ENCODE results near the gene SYNE2. TPM values are rescaled to one million over a fixed set of nuclear protein-coding genes. Genes with fewer than 3 reads are reported as not detected.
A peak's percentile ranks its signal among the peaks of the same experiment; 100 is the strongest.

SYNE2 gene
- total RNA-seq, 1 donor: 10.1 TPM

DNA sequence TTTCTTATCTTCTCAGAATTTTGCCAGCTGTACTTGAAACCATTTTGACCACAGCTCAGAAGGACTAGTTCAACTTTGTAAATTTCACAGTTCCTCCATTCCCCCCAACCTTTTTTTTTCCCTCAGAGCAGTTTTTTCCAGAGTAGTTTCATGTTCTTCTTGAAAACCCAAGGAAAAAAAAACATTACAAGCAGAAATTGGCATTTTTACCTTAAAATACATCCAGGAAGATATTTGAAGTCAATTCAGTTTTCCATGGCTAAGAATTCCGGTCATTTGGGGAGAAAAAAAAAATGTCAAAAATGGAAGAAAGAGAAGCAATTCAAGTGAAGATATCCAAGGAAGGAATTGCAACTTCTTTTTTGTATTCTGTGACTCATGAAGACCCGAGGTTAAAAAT lies 39.5 kb downstream of the SYNE2 start:
- Histone ChIP-seq H3K9me3 (ENCODE audit: low read depth, low read length) (no peaks in the 10 kb centered on the region), H3K27ac (ENCODE audit: low read depth, low read length) (no peak overlapping the region), H3K79me2 (ENCODE audit: insufficient read depth, low read length) (no peaks in the 10 kb centered on the region), H2AFZ (ENCODE audit: low read length) (no peak overlapping the region), H3K36me3 (ENCODE audit: insufficient read depth, low read length) (no peaks in the 10 kb centered on the region), H4K20me1 (ENCODE audit: insufficient read depth, low read length) (no peaks in the 10 kb centered on the region), H3K4me2 (ENCODE audit: insufficient read depth, low read length) (no peak overlapping the region), H3K27me3 (ENCODE audit: insufficient read depth, low read length) (no peaks in the 10 kb centered on the region), H3K4me1 (ENCODE audit: insufficient read depth, low read length) (peaks cover 32% of the 10 kb centered on the region), H3K4me3 (ENCODE audit: insufficient read depth, low read length) (no peak overlapping the region)
- DNase-seq (ENCODE audit: insufficient read length, low spot score, missing footprints): no peak
- TF ChIP-seq, protein P1, sequence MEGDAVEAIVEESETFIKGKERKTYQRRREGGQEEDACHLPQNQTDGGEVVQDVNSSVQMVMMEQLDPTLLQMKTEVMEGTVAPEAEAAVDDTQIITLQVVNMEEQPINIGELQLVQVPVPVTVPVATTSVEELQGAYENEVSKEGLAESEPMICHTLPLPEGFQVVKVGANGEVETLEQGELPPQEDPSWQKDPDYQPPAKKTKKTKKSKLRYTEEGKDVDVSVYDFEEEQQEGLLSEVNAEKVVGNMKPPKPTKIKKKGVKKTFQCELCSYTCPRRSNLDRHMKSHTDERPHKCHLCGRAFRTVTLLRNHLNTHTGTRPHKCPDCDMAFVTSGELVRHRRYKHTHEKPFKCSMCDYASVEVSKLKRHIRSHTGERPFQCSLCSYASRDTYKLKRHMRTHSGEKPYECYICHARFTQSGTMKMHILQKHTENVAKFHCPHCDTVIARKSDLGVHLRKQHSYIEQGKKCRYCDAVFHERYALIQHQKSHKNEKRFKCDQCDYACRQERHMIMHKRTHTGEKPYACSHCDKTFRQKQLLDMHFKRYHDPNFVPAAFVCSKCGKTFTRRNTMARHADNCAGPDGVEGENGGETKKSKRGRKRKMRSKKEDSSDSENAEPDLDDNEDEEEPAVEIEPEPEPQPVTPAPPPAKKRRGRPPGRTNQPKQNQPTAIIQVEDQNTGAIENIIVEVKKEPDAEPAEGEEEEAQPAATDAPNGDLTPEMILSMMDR (IDR thresholded peaks at IDR 0.05; ENCODE audit: extremely low read depth, low read depth, low read length): no peak

DNA sequence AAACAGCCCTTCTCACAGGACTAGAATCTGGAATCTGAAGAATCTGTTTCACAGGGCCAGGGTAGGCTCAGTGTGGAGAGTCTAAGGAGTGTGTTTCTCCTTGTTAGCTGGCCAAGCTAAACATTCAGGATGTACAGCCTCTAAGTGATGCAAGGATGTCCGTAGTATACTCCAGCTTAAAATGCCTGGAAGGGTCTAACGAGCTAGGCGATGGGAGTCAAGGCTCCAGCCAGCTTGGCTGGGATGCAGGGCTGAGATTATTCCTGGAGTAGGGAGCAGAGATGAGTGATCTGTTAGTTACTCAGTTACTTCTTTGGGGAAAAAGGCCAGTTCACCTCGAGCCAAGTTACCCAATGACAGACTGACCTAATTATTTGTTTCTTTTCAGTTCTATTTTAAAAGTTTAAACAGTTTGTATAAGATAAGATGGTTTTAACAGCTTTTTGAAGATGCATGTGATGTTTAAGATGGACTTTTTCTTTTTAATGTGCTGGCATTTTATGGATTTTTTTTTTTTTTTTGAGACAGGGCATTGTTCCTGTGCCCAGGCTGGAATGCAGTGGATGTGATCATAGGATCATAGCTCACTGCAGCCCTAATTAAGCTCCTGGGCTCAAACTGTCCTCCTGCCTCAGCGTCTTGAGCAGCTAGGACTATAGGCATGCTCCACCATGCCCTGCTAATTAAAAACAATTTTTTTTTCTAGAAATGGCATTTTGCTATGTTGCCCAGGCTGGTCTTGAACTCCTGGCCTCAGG lies 41.1 kb downstream of the SYNE2 start:
- peak overlapping the region; percentile 52 for H3K27ac ChIP-seq (ENCODE audit: low read depth, low read length)

DNA sequence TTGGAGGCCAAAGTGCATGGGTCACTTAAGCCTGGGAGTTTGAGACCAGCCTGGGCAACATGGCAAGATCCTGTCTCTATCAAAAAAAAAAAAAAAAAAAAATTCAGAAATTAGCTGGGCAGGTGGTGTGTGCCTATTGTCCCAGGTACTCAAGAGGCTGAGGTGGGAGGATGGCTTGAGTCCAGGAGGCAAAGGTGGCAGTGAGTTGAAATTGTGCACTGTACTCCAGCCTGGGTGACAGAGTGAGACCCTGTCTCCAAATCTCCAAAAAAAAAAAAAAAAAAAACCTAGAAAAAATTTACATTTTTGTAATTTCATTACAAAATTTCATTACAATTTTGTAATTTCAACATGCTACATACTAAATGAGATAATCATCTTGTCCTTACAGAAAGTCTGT lies 42.7 kb downstream of the SYNE2 start:
- TF ChIP-seq, protein P1 (IDR thresholded peaks at IDR 0.05; ENCODE audit: extremely low read depth, low read depth, low read length): no peak
- no peaks in the 10 kb centered on the region for H4K20me1 ChIP-seq (ENCODE audit: insufficient read depth, low read length)
- no peak overlapping the region for H3K4me2 ChIP-seq (ENCODE audit: insufficient read depth, low read length)
- H3K27ac ChIP-seq (ENCODE audit: low read depth, low read length): no peak overlapping the region
- no peaks in the 10 kb centered on the region for H3K36me3 ChIP-seq (ENCODE audit: insufficient read depth, low read length)
- H3K4me1 ChIP-seq (ENCODE audit: insufficient read depth, low read length): peaks cover 42% of the 10 kb centered on the region
- no peak overlapping the region for H2AFZ ChIP-seq (ENCODE audit: low read length)
- no peaks in the 10 kb centered on the region for H3K9me3 ChIP-seq (ENCODE audit: low read depth, low read length)
- no peak for DNase-seq (ENCODE audit: insufficient read length, low spot score, missing footprints)
- no peaks in the 10 kb centered on the region for H3K79me2 ChIP-seq (ENCODE audit: insufficient read depth, low read length)
- no peaks in the 10 kb centered on the region for H3K27me3 ChIP-seq (ENCODE audit: insufficient read depth, low read length)
- H3K4me3 ChIP-seq (ENCODE audit: insufficient read depth, low read length): no peak overlapping the region

More for the DNA sequence above, 41.1 kb downstream of the SYNE2 start:
- Histone ChIP-seq H4K20me1 (ENCODE audit: insufficient read depth, low read length) (no peaks in the 10 kb centered on the region), H3K27me3 (ENCODE audit: insufficient read depth, low read length) (no peaks in the 10 kb centered on the region), H3K4me1 (ENCODE audit: insufficient read depth, low read length) (peaks cover 42% of the 10 kb centered on the region), H3K4me3 (ENCODE audit: insufficient read depth, low read length) (no peak overlapping the region), H2AFZ (ENCODE audit: low read length) (no peak overlapping the region), H3K9me3 (ENCODE audit: low read depth, low read length) (no peaks in the 10 kb centered on the region), H3K4me2 (ENCODE audit: insufficient read depth, low read length) (peak overlapping the region; percentile 24), H3K36me3 (ENCODE audit: insufficient read depth, low read length) (no peaks in the 10 kb centered on the region), H3K79me2 (ENCODE audit: insufficient read depth, low read length) (no peaks in the 10 kb centered on the region)
- peak; percentile 85 for DNase-seq (ENCODE audit: insufficient read length, low spot score, missing footprints)
- TF ChIP-seq, protein P1 (IDR thresholded peaks at IDR 0.05; ENCODE audit: extremely low read depth, low read depth, low read length): no peak

DNA sequence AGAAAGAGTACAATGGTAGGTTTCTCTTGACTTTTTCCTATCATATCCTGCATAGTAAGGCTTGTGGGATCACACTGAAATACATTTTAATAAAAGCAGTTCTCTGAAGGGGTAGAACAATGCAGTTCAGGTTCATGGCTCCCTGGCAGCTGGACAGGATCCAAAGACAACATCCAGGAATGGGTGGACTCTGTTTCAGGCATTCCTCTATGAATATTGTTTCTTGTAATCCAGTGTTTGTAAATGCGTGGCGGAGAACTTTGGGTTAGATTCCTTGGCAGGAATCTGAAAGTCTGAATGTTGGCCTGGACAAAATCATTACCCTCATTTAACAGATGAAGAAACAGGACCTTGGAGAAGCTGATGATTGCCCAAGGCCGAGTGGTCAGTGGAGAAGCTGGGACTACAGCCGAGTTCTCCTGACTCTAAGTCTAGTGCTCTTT lies 43.5 kb downstream of the SYNE2 start:
- H3K4me3 ChIP-seq (ENCODE audit: insufficient read depth, low read length): no peak overlapping the region
- no peak overlapping the region for H2AFZ ChIP-seq (ENCODE audit: low read length)
- H3K36me3 ChIP-seq (ENCODE audit: insufficient read depth, low read length): no peaks in the 10 kb centered on the region
- H3K79me2 ChIP-seq (ENCODE audit: insufficient read depth, low read length): no peaks in the 10 kb centered on the region
- no peak for DNase-seq (ENCODE audit: insufficient read length, low spot score, missing footprints)
- H3K4me2 ChIP-seq (ENCODE audit: insufficient read depth, low read length): peak overlapping the region; percentile 57
- H4K20me1 ChIP-seq (ENCODE audit: insufficient read depth, low read length): no peaks in the 10 kb centered on the region
- H3K27ac ChIP-seq (ENCODE audit: low read depth, low read length): peak overlapping the region; percentile 19
- no peaks in the 10 kb centered on the region for H3K27me3 ChIP-seq (ENCODE audit: insufficient read depth, low read length)
- TF ChIP-seq, protein P1 (IDR thresholded peaks at IDR 0.05; ENCODE audit: extremely low read depth, low read depth, low read length): no peak
- peaks cover 47% of the 10 kb centered on the region for H3K4me1 ChIP-seq (ENCODE audit: insufficient read depth, low read length)
- no peaks in the 10 kb centered on the region for H3K9me3 ChIP-seq (ENCODE audit: low read depth, low read length)
